Retinal pigment epithelial cell (primary cell): ENCODE measurements around the gene SARDH.
"Not testable (repeated sequence)": the region's sequence is repeated elsewhere in the genome, so short reads cannot be mapped to it uniquely, and the experiment has no call there.

Source experiments
- DNase-seq: peaks from one replicate; pipeline ENCODE4 v3.0.0-alpha.2; 2010; ENCODE audit warnings: low read depth
- H3K4me3 ChIP-seq: 2 replicates; pipeline ENCODE4 v1.5.1; 2011; ENCODE audit warnings: mild to moderate bottlenecking, low read length, control low read depth, moderate library complexity
- TF ChIP-seq, protein P1 (sequence below): conservative IDR thresholded peaks from 2 replicates; pipeline ENCODE4 v1.5.1; 2011; ENCODE audit warnings: low read depth, low read length, control low read depth, inconsistent platforms

SARDH gene

GRCh38 chr9:133677126-133678010 lies 60.8 kb downstream of the SARDH start:
- DNase-seq: no peak
- TF ChIP-seq, protein P1, sequence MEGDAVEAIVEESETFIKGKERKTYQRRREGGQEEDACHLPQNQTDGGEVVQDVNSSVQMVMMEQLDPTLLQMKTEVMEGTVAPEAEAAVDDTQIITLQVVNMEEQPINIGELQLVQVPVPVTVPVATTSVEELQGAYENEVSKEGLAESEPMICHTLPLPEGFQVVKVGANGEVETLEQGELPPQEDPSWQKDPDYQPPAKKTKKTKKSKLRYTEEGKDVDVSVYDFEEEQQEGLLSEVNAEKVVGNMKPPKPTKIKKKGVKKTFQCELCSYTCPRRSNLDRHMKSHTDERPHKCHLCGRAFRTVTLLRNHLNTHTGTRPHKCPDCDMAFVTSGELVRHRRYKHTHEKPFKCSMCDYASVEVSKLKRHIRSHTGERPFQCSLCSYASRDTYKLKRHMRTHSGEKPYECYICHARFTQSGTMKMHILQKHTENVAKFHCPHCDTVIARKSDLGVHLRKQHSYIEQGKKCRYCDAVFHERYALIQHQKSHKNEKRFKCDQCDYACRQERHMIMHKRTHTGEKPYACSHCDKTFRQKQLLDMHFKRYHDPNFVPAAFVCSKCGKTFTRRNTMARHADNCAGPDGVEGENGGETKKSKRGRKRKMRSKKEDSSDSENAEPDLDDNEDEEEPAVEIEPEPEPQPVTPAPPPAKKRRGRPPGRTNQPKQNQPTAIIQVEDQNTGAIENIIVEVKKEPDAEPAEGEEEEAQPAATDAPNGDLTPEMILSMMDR: no peak
- H3K4me3 ChIP-seq: no peak overlapping the region

GRCh38 chr9:133676450-133676849 lies 61.7 kb downstream of the SARDH start:
- TF ChIP-seq, protein P1: no peak
- DNase-seq: no peak
- no peak overlapping the region for H3K4me3 ChIP-seq

DNA sequence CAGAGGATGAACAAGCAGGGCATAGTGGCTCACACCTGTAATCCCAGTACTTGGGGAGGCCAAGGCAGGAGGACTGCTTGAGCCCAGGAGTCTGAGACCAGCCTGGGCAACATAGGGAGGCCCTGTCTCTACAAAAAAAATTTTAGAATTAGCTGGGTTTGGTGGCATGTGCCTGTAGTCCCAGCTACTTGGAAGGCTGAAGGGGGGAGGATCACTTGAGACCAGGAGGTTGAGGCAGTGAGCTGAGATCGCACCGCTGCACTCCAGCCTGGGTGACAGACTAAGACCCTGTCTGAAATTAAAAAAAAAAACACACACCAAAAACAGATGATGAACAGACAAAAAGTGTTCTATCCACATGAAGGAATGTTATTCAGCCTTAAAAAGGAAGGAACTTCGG lies 62.4 kb downstream of the SARDH start:
- H3K4me3 ChIP-seq, DNase-seq: not testable (repeated sequence)

DNA sequence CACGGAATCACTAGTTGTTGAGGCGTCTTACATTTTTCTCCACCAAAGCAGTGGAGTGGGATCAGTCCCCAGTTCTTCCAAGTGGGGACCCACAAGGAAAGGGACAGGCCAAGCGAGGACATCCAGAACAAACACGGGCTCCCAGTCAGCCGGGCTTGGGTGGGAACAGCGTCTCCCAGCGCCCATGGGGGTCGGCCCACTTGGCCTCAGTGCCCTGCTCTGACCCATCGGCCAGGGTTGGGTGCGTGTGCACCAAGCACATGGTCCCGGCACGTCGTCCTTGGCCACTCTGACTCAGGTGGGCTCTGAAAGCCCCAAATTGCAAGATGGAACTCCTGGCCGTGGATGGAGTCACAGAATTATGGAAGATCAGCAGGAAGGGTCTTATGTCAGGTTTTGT lies 64.1 kb downstream of the SARDH start:
- TF ChIP-seq, protein P1: no peak
- H3K4me3 ChIP-seq: no peak overlapping the region
- no peak for DNase-seq

GRCh38 chr9:133673258-133673655 lies 64.9 kb downstream of the SARDH start:
- TF ChIP-seq, protein P1: no peak
- H3K4me3 ChIP-seq: no peak overlapping the region
- DNase-seq: no peak

DNA sequence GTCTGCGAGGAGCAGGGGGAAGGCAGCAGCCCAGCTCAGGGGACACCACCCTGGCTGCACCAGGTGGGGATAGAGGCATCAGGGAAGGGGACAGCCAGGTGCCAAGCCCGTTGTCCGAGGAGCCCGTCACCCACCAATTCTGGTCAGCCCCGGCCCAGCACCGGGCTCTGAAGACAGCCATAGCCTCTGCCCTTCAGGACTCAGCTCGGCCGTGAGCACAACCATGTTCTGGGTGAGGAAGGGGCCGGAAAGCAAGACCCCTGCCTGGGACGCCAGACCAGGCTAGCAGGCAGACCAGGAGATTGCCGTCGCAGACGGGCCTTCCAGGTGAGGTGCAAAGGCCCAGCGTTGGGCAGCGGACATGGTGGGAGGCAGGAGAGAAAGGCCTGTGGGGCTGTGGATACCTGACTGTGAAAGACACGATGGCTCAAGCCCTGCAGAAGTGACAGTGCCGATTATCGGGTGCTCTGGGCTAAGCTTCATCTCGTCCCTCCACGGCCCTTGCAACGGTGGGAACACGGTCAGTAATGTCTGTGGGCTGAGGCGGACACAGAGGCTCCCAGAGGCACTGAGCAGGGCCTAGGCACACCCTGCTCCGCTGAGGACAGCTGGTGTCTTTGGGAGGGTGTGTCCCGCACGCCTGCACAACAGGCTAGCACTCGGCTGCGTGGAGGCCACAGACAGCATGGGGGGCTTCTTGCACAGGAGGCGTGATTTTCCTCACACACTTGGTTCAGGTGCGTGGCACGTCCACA lies 65.5 kb downstream of the SARDH start:
- no peak for DNase-seq
- TF ChIP-seq, protein P1: no peak
- H3K4me3 ChIP-seq: no peak overlapping the region

DNA sequence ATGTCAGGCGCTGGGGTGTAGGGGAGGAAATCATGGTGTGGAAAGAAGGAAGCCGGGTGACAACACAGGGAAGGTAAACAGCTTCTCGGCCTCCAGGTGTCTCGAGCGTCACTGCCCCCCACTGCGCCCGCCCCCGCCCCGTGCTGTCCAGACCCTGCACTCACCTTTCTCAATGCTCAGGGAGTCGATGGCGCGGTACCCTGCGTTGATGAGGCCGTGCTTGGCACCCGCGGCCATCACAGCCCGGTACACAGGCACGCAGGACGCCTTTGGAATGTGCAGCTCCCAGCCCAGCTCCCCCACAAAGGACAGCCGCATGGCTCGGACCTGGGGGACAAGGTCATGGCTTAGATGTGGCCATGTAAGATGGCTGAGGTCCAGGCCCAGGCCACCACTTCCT lies 66.8 kb downstream of the SARDH start:
- TF ChIP-seq, protein P1: no peak
- no peak for DNase-seq
- no peak overlapping the region for H3K4me3 ChIP-seq
